GM12878 (cell line): Measurements from ENCODE around the gene ETV3L. TPM values are rescaled to one million over a fixed set of nuclear protein-coding genes. Genes with fewer than 3 reads are reported as not detected.

Source experiments
- ATAC-seq: fragments of 200-7000 bp; cut with Tn5 transposase; 3 replicates; pipeline ENCODE4 v1.9.1; 2020; ENCODE audit warnings: mild to moderate bottlenecking, moderate library complexity
- BruUV-seq: library from RNA; stranded (reverse); fragments of 400-500 nt; replicated peaks from 2 replicates; lab custom pipeline; 2021; lab: Mats Ljungman, UMichigan
- CTCF ChIA-PET: fragments of 300-600 bp; sonication (Branson Sonifier 250); formaldehyde crosslinking; extraction: SDS; loops from one replicate; lab custom pipeline; 2021; ENCODE audit warnings: inconsistent platforms; lab: Yijun Ruan, JAX
- POLR2A ChIA-PET: fragments of 350-600 bp; formaldehyde crosslinking; extraction: SDS; loops from one replicate; lab custom pipeline; 2021; ENCODE audit warnings: inconsistent platforms; lab: Charles Lee
- RAD21 ChIA-PET: fragments of 300-600 bp; sonication (Branson Sonifier 250); formaldehyde crosslinking; loops from one replicate; lab custom pipeline; 2023; ENCODE audit warnings: antibody characterized with exemption; ENCODE audit not compliant: unreplicated experiment; lab: Charles Lee
- SMC1A ChIA-PET: fragments of 300-600 bp; sonication (Branson Sonifier 250); formaldehyde crosslinking; loops from one replicate; lab custom pipeline; 2023; ENCODE audit not compliant: unreplicated experiment, uncharacterized antibody; lab: Charles Lee
- DNase-seq: peaks from one replicate; pipeline ENCODE4 v3.0.0-alpha.2; 2011; ENCODE audit warnings: low read depth, low spot score
- FAIRE-seq: peaks from 3 replicates; lab custom pipeline; 2011; peaks lifted over from hg19 to GRCh38; lab: Jason Lieb, UNC
- H2AFZ ChIP-seq: 2 replicates; pipeline ENCODE4 v1.6.0; 2011; ENCODE audit warnings: low read depth, low read length, control low read depth; ENCODE audit not compliant: control insufficient read depth
- H3K27ac ChIP-seq: 2 replicates; pipeline ENCODE4 v1.5.1; 2011; ENCODE audit warnings: control low read depth; ENCODE audit not compliant: control insufficient read depth, insufficient read depth
- H3K27me3 ChIP-seq, 2 experiments: replicated peaks in 1 of 2; 2 replicates each; pipeline versions ENCODE4 v1.6.0 to v1.6.1; 2011; ENCODE audit warnings: low read length in 1 of 2; ENCODE audit not compliant: control insufficient read depth in 2 of 2, insufficient read depth in 2 of 2
- H3K36me3 ChIP-seq, 2 experiments: 2 replicates each; pipeline ENCODE4 v1.5.1; 2011; ENCODE audit warnings: low read length in 1 of 2; ENCODE audit not compliant: control insufficient read depth in 2 of 2, insufficient read depth in 2 of 2
- H3K4me1 ChIP-seq: 2 replicates; pipeline ENCODE4 v1.6.1; 2011; ENCODE audit warnings: mild to moderate bottlenecking, low read length, moderate library complexity, mixed read lengths; ENCODE audit not compliant: control insufficient read depth, insufficient read depth
- H3K4me2 ChIP-seq: 2 replicates; pipeline ENCODE4 v1.6.0; 2011; ENCODE audit warnings: control low read depth; ENCODE audit not compliant: control insufficient read depth, insufficient read depth
- H3K4me3 ChIP-seq: fragments of 200-600 bp; sonication (generic); 2 replicates; pipeline ENCODE4 v1.5.1; 2016
- H3K79me2 ChIP-seq: 2 replicates; pipeline ENCODE4 v1.6.0; 2011; ENCODE audit warnings: low read length; ENCODE audit not compliant: control insufficient read depth, insufficient read depth
- H3K9ac ChIP-seq: 2 replicates; pipeline ENCODE4 v1.8.0; 2011; ENCODE audit warnings: low read length, control low read depth, mixed read lengths; ENCODE audit not compliant: control insufficient read depth, insufficient read depth
- H3K9me3 ChIP-seq: replicated peaks from 3 replicates; pipeline ENCODE4 v1.5.1; 2011; ENCODE audit warnings: mild to moderate bottlenecking, low read length; ENCODE audit not compliant: control insufficient read depth, insufficient read depth
- H4K20me1 ChIP-seq: 2 replicates; pipeline ENCODE4 v1.6.0; 2011; ENCODE audit not compliant: control insufficient read depth, insufficient read depth
- HSF1 ChIP-seq: fragments of 150-350 bp; IDR thresholded peaks from 2 replicates; pipeline ENCODE4 v1.6.1; 2014; ENCODE audit warnings: mild to moderate bottlenecking, low read depth, low read length
- RUNX3 ChIP-seq: IDR thresholded peaks from 2 replicates; pipeline ENCODE4 v1.6.1; 2012; ENCODE audit warnings: low read length, inconsistent platforms
- WGBS: methylation state at CpG from one replicate; pipeline ENCODE4 v1.1.6; 2016; ENCODE audit warnings: low lambda C conversion rate; ENCODE audit not compliant: insufficient replicate concordance, insufficient coverage; ENCODE audit errors: missing lambda C conversion rate; 5-methylcytosine and 5-hydroxymethylcytosine counted together
- in situ Hi-C: fragments of 300-500 bp; cut with MboI; formaldehyde crosslinking; loops from 9 replicates; pipeline ENCODE4 v1.14.3; 2018; ENCODE audit warnings: mixed read lengths
- intact Hi-C: fragments of 100-400 bp; cut with micrococcal nuclease; formaldehyde crosslinking; loops from one replicate; pipeline ENCODE4 v1.14.2; 2022; ENCODE audit not compliant: unreplicated experiment
- polyA plus RNA-seq, 11 experiments: library from polyadenylated mRNA; depleted of rRNA in 4 of 11; unstranded in 6 of 11; stranded (reverse) in 5 of 11; fragments of >200 nt; fragmentation: Nextera tagmentation in 4 of 11; fragmentation: Illumina TruSeq in 1 of 11; extraction: Ambion mirVana in 4 of 11; extraction: Trizol in 1 of 11; gene quantifications; 1 replicate in 1 of 11; 2 replicates in 10 of 11; pipeline versions ENCODE4 v1.2.1 to v1.2.3, GENCODE V29; 2011 to 2016; ENCODE audit warnings: inconsistent platforms in 2 of 11, missing spikeins in 2 of 11, low read depth in 1 of 11
- total RNA-seq, 4 experiments: library from RNA; depleted of rRNA in 3 of 4; stranded (reverse); fragments of >200 nt in 3 of 4; fragmentation: Illumina TruSeq in 1 of 4; extraction: Trizol in 1 of 4; gene quantifications; 2 replicates each; pipeline versions ENCODE4 v1.2.1 to v1.2.3, GENCODE V29; 2013 to 2021

Gene ETV3L
- total and polyA plus RNA-seq, 10 of the 15 experiments (the other 5 are each of a cell fraction or from before 2014, with no cell fraction given), result 0.03 to 1.3 (median 0.44) TPM

- peak overlapping the region; percentile 88 for H3K4me2 ChIP-seq
- no peak for DNase-seq
- peak overlapping the region; percentile 96; the same call in 1 of the 2 replicates for H3K4me3 ChIP-seq
Measured at GRCh38 chr1:157135646-157136045, 36.0 kb upstream of the ETV3L start.

More at GRCh38 chr1:157135646-157136045, 36.0 kb upstream of the ETV3L start:
- Histone ChIP-seq H3K27me3 (no peaks in the 10 kb centered on the region), H4K20me1 (no peaks in the 10 kb centered on the region; the same call in 1 of the 2 replicates), H3K4me1 (peaks cover 13% of the 10 kb centered on the region; the same call in 1 of the 2 replicates), H3K27ac (0 out of 2 replicates have a peak overlapping the region, but pooled peaks have one; percentile 15), H2AFZ (no peak overlapping the region), H3K9ac (no peak overlapping the region), H3K9me3 (no peaks in the 10 kb centered on the region), H3K79me2 (peaks cover 29% of the 10 kb centered on the region)
- ATAC-seq (no peak), FAIRE-seq (no peak)
- BruUV-seq, result no TSS peak
- in situ Hi-C loops (no loop called here), intact Hi-C loops (loop anchor here (5.0 kb wide), 1 partner anchor 43 kb away; no protein-coding TSS in a partner anchor)
- SMC1A ChIA-PET, result interaction anchor here (1.2 to 8.3 kb wide), 11 partner anchors 11 to 96 kb away, joined by 3 to 65 read pairs (median 5); no protein-coding TSS in a partner anchor
- RAD21 ChIA-PET, result interaction anchor here (2.0 to 5.7 kb wide), 3 partner anchors 19 to 48 kb away, joined by 7 to 54 read pairs (median 34); no protein-coding TSS in a partner anchor
- 100% methylated on average over 1 of the region's 1 CpG for WGBS
- 0 out of 2 replicates have a peak, but pooled peaks have one; percentile 12 for TF ChIP-seq RUNX3
- TF ChIP-seq HSF1, result no peak
- TF ChIP-seq, all 136 proteins: peak for 1
- ChIA-PET POLR2A (interaction anchor here (0.8 to 1.0 kb wide), 3 partner anchors 19 to 31 kb away, joined by 3 read pairs; no protein-coding TSS in a partner anchor), CTCF (interaction anchor here (0.5 to 5.3 kb wide), 9 partner anchors 12 to 447 kb away, joined by 3 to 74 read pairs (median 3); no protein-coding TSS in a partner anchor)
- H3K36me3 ChIP-seq, result peaks cover 4 to 11% of the 10 kb centered on the region in 2 experiments
